HG03520 (cell line): ENCODE data around the gene ATP9A.
"Not testable (repeated sequence)": the region's sequence is repeated elsewhere in the genome, so short reads cannot be mapped to it uniquely, and the experiment has no call there.

ENCODE experiments used
- ATAC-seq: cut with Tn5 transposase; IDR thresholded peaks from one replicate; pipeline ENCODE4 v1.9.1; 2021; ENCODE audit warnings: mild to moderate bottlenecking, moderate library complexity; ENCODE audit not compliant: unreplicated experiment

ATP9A gene

DNA sequence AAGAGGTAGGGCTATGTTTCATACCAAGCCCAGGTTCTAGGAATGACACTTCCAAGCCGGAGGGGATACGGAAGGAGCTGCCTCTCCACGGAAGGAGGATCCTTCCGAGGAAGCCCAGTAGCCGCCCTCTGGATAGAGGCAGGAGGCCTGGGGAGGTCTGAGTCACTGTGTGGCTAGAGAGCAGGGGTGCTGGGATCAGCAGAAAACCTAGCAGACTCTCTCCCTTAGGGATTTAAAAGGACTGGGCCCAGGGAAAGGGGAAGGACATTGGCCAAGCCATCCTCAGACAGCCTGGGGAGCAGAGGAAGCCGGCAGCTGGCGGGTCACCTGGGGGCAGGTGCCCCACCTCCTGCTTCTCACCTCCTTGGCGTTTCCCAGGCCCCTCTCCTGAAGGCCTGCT, 189.1 kb downstream of the ATP9A start:
- ATAC-seq = no peak

DNA sequence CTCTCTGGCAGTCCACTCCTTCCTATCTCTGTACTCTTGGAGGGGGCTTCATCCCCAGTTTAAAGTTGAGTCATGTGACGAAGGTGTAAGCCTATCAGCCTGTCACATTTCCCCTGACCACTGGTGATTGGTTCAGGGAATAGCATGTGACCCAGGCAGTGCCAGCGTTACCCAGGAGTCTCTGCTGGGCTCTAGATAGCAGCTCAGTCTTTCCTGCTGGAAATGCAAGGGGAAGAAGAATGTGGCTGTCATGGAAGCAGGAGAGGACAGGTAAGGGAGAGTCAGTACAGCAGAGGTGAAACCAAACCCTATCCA, 190.1 kb downstream of the ATP9A start:
- no peak for ATAC-seq

GRCh38 chr20:51577432-51578144, 190.6 kb downstream of the ATP9A start:
- no peak for ATAC-seq

GRCh38 chr20:51575486-51575885, 192.7 kb downstream of the ATP9A start:
- no peak for ATAC-seq

- no peak for ATAC-seq
Observed at GRCh38 chr20:51574248-51575033, 193.7 kb downstream of the ATP9A start.

DNA sequence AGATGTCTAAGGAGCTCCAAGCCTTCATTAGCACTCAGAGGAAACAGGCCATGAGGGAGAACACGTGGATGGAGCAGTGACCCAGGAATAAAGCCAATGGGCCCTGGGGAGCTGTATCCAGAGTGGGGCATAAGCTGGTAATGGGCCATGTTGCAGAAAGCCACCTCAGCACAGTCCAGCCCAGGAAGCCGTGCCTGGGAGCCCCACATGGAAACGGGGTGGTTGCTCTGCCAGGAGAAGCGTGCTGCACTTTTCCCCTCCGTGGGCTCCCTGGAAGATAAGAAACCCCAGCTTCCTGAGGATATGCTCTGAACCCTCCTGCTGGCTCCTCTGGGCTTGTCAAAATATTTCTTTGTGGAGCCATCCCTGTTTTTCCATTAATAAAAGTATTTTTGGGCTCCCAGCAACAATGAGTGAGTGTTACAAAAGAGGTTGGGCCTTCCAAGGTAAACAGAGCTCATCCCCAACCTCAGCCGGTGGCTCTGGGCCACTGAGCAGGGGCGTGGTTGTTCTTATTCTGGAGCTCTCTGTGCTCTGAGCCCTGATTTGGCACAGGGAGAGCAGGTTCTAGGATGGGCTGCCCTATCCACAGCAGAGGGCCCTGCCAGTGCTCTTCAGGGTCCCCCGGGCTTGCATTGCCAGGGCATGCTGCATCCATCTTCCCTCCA, 194.5 kb downstream of the ATP9A start:
- ATAC-seq = no peak

DNA sequence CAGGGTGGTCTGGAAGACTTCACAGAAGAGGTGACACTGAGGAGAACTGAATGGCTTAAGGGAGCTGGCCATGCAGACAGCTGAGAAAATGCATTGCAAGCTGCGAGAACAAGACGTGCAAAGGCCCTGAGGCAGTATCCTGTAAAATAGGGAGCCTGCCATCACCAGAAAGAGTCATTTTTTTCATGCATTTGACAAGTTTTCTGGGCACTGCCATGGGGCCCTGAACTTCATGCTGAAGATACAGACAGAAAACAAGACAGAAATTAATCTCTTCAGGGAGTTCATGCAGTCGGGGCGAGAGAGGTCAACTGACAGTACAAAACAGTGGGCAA, 196.8 kb downstream of the ATP9A start:
- no peak for ATAC-seq

- no peak for ATAC-seq
Observed at GRCh38 chr20:51570739-51571459, 197.3 kb downstream of the ATP9A start.

- ATAC-seq = no peak
Observed at GRCh38 chr20:51569815-51570738, 198.1 kb downstream of the ATP9A start.

DNA sequence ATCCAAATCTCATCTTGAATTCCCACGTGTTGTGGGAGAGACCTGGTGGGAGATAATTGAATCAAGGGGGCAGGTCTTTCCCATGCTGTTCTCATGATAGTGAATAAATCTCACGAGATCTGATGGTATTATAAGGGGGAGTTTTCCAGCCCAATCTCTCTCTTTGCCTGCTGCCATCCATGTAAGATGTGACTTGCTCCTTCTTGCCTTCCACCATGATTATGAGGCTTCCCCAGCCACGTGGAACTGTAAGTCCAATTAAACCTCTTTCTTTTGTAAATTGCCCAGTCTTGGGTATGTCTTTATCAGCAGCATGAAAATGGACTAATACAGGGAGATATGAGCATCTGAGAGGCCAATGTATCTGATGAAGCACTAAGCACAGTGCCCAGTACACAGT, 199.7 kb downstream of the ATP9A start:
- not testable (repeated sequence) for ATAC-seq

DNA sequence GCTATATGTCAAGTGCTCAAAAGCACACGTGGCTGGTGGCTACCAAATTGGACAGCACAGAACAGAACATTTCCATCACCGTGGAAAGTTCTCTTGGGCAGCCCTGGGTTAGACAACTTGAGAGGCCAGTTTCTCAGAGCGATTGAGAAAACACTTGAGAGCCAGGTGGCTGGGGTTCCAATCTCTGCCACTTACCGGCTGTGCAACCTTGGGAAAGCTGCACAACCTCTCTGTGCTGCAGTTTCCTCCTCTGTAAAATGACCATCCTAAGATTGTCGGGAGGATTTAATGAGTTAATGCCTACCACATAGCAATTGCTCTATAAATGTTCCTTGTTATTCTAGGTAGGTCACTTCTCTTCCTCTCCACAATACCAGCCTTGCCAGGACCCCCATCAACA, 200.6 kb downstream of the ATP9A start:
- no peak for ATAC-seq

- no peak for ATAC-seq
Observed at GRCh38 chr20:51566594-51566993, 201.6 kb downstream of the ATP9A start.

- no peak for ATAC-seq
Observed at GRCh38 chr20:51565298-51566144, 202.7 kb downstream of the ATP9A start.

GRCh38 chr20:51563486-51564332, 204.5 kb downstream of the ATP9A start:
- ATAC-seq = no peak

DNA sequence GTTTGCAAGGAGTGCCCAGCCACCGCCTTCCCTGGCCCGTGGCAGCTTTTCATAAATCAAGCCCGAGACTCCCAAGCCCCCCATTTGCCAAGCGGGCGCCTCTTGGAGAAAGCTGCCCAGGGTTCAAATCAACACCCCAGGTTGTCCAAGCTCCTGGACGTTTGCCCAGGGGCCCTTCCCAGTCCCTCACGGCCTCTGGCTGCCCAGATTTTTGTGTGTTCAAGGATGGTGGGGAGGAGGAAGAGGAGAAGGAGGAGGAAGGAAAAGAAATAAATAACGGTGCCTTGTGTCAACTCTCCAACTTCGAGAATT, 205.1 kb downstream of the ATP9A start:
- ATAC-seq = no peak

GRCh38 chr20:51562332-51563173, 205.6 kb downstream of the ATP9A start:
- ATAC-seq = no peak

DNA sequence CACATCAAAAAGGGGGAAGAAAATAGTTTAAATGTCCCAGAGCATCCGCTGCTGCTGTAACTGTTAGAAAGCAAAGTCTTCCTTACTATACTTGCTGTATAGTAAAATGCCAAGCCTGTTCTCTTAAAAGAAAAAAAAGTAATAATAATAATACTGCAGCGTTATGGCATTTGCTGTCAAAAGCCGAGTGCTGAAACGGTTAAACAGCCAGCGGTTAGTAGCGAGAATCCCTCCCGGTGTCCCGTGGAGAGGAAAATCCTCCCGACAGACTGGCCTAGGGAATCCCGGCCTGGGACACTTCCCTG, 206.2 kb downstream of the ATP9A start:
- ATAC-seq = no peak
